ENCODE measurements around the gene HNRNPH3. TPM values are rescaled to one million over a fixed set of nuclear protein-coding genes. Genes with fewer than 3 reads are reported as not detected.

The HNRNPH3 gene
- total RNA-seq, 4 donors from 2014 or later = 10.7 to 43.6 (median 37.0) TPM

- no peak for DNase-seq
- intact Hi-C loops (cut with DNase I) = no loop called here
- H3K27ac ChIP-seq = no peak overlapping the region
- H3K9me3 ChIP-seq = no peaks in the 10 kb centered on the region
- TF ChIP-seq POLR2A (IDR thresholded peaks at IDR 0.05) (no peak), CTCF (IDR thresholded peaks at IDR 0.05) (no peak)
- WGBS, 2 donors = 71 to 77% methylated on average over 9 of the region's 9 CpGs
- no peaks in the 10 kb centered on the region for H3K27me3 ChIP-seq
- no peaks in the 10 kb centered on the region for H3K4me1 ChIP-seq
- no peaks in the 10 kb centered on the region for H3K36me3 ChIP-seq
- no peak overlapping the region for H3K4me3 ChIP-seq
Observed at GRCh38 chr10:68296843-68297663, 34.8 kb upstream of the HNRNPH3 start.

- TF ChIP-seq POLR2A (IDR thresholded peaks at IDR 0.05) (no peak), CTCF (IDR thresholded peaks at IDR 0.05) (no peak)
- H3K27ac ChIP-seq = no peak overlapping the region
- H3K27me3 ChIP-seq = no peaks in the 10 kb centered on the region
- H3K36me3 ChIP-seq = no peaks in the 10 kb centered on the region
- no peak for DNase-seq
- H3K9me3 ChIP-seq = no peaks in the 10 kb centered on the region
- H3K4me1 ChIP-seq = no peaks in the 10 kb centered on the region
- WGBS, 2 donors = 70 to 80% methylated on average over 3 of the region's 3 CpGs
- no peak overlapping the region for H3K4me3 ChIP-seq
- intact Hi-C loops (cut with DNase I) = loop anchor here (5.0 kb wide), 1 partner anchor 89 kb away; no protein-coding TSS in a partner anchor
Observed at GRCh38 chr10:68301301-68301700, 30.6 kb upstream of the HNRNPH3 start.

- TF ChIP-seq POLR2A (IDR thresholded peaks at IDR 0.05) = no peak
- peak; percentile 28 to 66 (median 46) for TF ChIP-seq CTCF (IDR thresholded peaks at IDR 0.05)
- H3K27me3 ChIP-seq = no peaks in the 10 kb centered on the region
- no peak overlapping the region for H3K27ac ChIP-seq
- DNase-seq = no peak
- H3K4me3 ChIP-seq = no peak overlapping the region
- intact Hi-C loops (cut with DNase I) = loop anchor here (5.0 kb wide), 1 partner anchor 90 kb away; no protein-coding TSS in a partner anchor
- H3K4me1 ChIP-seq = no peaks in the 10 kb centered on the region
- WGBS, 2 donors = 42 to 43% methylated on average over 6 of the region's 6 CpGs
- no peaks in the 10 kb centered on the region for H3K9me3 ChIP-seq
- no peaks in the 10 kb centered on the region for H3K36me3 ChIP-seq
Observed at GRCh38 chr10:68301790-68302502, 29.9 kb upstream of the HNRNPH3 start.

GRCh38 chr10:68302503-68302823 lies 29.4 kb upstream of the HNRNPH3 start:
- no peak for DNase-seq

More at GRCh38 chr10:68302503-68302823, 29.4 kb upstream of the HNRNPH3 start:
- H3K27ac ChIP-seq = no peak overlapping the region
- H3K36me3 ChIP-seq = no peaks in the 10 kb centered on the region
- WGBS, 2 donors = 58 to 62% methylated on average over 2 of the region's 2 CpGs
- no peaks in the 10 kb centered on the region for H3K27me3 ChIP-seq
- H3K9me3 ChIP-seq = no peaks in the 10 kb centered on the region
- H3K4me1 ChIP-seq = no peaks in the 10 kb centered on the region
- no peak overlapping the region for H3K4me3 ChIP-seq
- intact Hi-C loops (cut with DNase I) = loop anchor here (5.0 kb wide), 1 partner anchor 90 kb away; no protein-coding TSS in a partner anchor
- TF ChIP-seq CTCF (IDR thresholded peaks at IDR 0.05) = no peak
